ENCODE data around the gene ADARB1.

Gene ADARB1

DNA sequence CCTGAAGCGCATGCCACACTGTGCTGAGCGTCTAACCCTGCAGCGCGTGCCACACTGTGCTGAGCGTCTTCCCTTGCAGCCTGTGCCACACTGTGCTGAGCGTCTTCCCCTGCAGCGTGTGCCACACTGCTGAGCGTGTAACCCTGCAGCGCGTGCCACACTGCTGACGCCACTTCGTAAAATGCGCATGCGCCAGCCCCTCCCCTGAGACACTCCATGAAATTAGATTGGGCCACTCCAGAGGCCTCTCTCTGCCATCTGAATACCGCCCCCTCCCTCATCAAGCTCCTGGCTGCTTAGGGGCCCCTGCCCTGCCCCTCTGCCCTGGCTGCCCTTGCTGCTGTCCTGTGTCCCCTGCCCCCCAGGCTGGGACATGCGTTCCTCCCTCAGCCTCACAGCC is 128.5 kb downstream of the ADARB1 start:
- Histone ChIP-seq H2AFZ (ENCODE audit: low read depth, low read length, severe bottlenecking) (no peak overlapping the region), H3K4me3 (ENCODE audit: insufficient read depth, low read length, poor library complexity, severe bottlenecking) (no peak overlapping the region), H3K9me3 (ENCODE audit: insufficient read depth, low read length) (no peaks in the 10 kb centered on the region), H3K4me2 (ENCODE audit: low read depth, low read length, poor library complexity, severe bottlenecking) (no peak overlapping the region), H4K20me1 (ENCODE audit: low read depth, low read length) (no peaks in the 10 kb centered on the region), H3K27ac (ENCODE audit: low read depth, low read length) (no peak overlapping the region), H3K9me2 (replicated peaks; ENCODE audit: insufficient read depth, low read length) (no peaks in the 10 kb centered on the region), H3K27me3 (ENCODE audit: low read length) (no peaks in the 10 kb centered on the region), H3F3A (ENCODE audit: insufficient read depth) (no peaks in the 10 kb centered on the region), H3K9ac (ENCODE audit: low read length) (no peak overlapping the region), H3K79me2 (ENCODE audit: insufficient read depth, low read length) (no peaks in the 10 kb centered on the region), H3K36me3 (ENCODE audit: low read length) (no peaks in the 10 kb centered on the region)
- no peak for TF ChIP-seq EZH2phosphoT487 (conservative IDR thresholded peaks at IDR 0.05; ENCODE audit: low read length)
- TF ChIP-seq, protein P1, sequence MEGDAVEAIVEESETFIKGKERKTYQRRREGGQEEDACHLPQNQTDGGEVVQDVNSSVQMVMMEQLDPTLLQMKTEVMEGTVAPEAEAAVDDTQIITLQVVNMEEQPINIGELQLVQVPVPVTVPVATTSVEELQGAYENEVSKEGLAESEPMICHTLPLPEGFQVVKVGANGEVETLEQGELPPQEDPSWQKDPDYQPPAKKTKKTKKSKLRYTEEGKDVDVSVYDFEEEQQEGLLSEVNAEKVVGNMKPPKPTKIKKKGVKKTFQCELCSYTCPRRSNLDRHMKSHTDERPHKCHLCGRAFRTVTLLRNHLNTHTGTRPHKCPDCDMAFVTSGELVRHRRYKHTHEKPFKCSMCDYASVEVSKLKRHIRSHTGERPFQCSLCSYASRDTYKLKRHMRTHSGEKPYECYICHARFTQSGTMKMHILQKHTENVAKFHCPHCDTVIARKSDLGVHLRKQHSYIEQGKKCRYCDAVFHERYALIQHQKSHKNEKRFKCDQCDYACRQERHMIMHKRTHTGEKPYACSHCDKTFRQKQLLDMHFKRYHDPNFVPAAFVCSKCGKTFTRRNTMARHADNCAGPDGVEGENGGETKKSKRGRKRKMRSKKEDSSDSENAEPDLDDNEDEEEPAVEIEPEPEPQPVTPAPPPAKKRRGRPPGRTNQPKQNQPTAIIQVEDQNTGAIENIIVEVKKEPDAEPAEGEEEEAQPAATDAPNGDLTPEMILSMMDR (IDR thresholded peaks at IDR 0.05; ENCODE audit: insufficient read depth, low read length, poor library complexity, severe bottlenecking), result no peak

DNA sequence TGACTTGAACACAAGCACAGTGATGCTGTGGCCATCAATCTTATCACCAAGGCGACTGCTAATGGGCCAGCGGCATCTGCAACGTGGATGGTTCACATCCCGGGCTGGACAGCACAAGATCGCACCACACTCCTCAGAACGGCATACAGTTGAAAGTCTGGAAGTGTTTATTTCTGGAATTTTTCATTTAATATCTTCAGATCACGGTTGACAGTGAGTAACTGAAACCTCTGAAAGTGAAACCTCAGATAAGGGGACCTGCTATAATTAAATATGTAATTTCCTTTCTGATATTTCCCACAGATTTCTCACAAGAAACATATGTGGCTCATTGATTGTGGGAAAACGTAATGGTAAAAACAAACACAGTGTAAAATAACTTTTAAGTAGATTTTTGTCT is 129.6 kb downstream of the ADARB1 start:
- TF ChIP-seq EZH2phosphoT487 (conservative IDR thresholded peaks at IDR 0.05; ENCODE audit: low read length), result no peak
- TF ChIP-seq, protein P1 (IDR thresholded peaks at IDR 0.05; ENCODE audit: insufficient read depth, low read length, poor library complexity, severe bottlenecking), result no peak
- no peak overlapping the region for H3K27ac ChIP-seq (ENCODE audit: low read depth, low read length)
- H2AFZ ChIP-seq (ENCODE audit: low read depth, low read length, severe bottlenecking), result no peak overlapping the region
- H3K36me3 ChIP-seq (ENCODE audit: low read length), result no peaks in the 10 kb centered on the region
- no peak overlapping the region for H3K9ac ChIP-seq (ENCODE audit: low read length)
- no peak overlapping the region for H3K4me2 ChIP-seq (ENCODE audit: low read depth, low read length, poor library complexity, severe bottlenecking)
- no peaks in the 10 kb centered on the region for H3K9me3 ChIP-seq (ENCODE audit: insufficient read depth, low read length)
- no peak overlapping the region for H3K4me3 ChIP-seq (ENCODE audit: insufficient read depth, low read length, poor library complexity, severe bottlenecking)
- H3K9me2 ChIP-seq (replicated peaks; ENCODE audit: insufficient read depth, low read length), result no peaks in the 10 kb centered on the region
- no peaks in the 10 kb centered on the region for H4K20me1 ChIP-seq (ENCODE audit: low read depth, low read length)
- no peaks in the 10 kb centered on the region for H3K79me2 ChIP-seq (ENCODE audit: insufficient read depth, low read length)
- H3K27me3 ChIP-seq (ENCODE audit: low read length), result no peaks in the 10 kb centered on the region
- H3F3A ChIP-seq (ENCODE audit: insufficient read depth), result no peaks in the 10 kb centered on the region

DNA sequence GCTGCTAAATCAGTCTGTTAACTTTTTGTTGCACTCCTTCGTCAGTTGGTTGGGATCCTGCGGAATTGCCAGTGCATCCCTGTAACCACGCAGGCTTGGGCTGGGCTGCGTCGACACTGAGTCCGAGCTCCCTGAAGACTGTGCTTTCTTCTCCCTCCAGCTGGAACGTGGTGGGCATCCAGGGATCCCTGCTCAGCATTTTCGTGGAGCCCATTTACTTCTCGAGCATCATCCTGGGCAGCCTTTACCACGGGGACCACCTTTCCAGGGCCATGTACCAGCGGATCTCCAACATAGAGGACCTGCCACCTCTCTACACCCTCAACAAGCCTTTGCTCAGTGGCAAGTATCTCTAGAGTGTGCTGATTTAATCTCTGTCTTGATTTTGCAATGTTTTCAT is 130.0 kb downstream of the ADARB1 start:
- Histone ChIP-seq H4K20me1 (ENCODE audit: low read depth, low read length) (no peaks in the 10 kb centered on the region), H3K36me3 (ENCODE audit: low read length) (no peaks in the 10 kb centered on the region), H3K4me2 (ENCODE audit: low read depth, low read length, poor library complexity, severe bottlenecking) (no peak overlapping the region), H3K79me2 (ENCODE audit: insufficient read depth, low read length) (no peaks in the 10 kb centered on the region), H3K27me3 (ENCODE audit: low read length) (no peaks in the 10 kb centered on the region), H3K9me3 (ENCODE audit: insufficient read depth, low read length) (no peaks in the 10 kb centered on the region), H3K4me3 (ENCODE audit: insufficient read depth, low read length, poor library complexity, severe bottlenecking) (no peak overlapping the region), H3F3A (ENCODE audit: insufficient read depth) (no peaks in the 10 kb centered on the region), H2AFZ (ENCODE audit: low read depth, low read length, severe bottlenecking) (no peak overlapping the region), H3K27ac (ENCODE audit: low read depth, low read length) (no peak overlapping the region), H3K9ac (ENCODE audit: low read length) (no peak overlapping the region), H3K9me2 (replicated peaks; ENCODE audit: insufficient read depth, low read length) (no peaks in the 10 kb centered on the region)
- no peak for TF ChIP-seq EZH2phosphoT487 (conservative IDR thresholded peaks at IDR 0.05; ENCODE audit: low read length)
- TF ChIP-seq, protein P1 (IDR thresholded peaks at IDR 0.05; ENCODE audit: insufficient read depth, low read length, poor library complexity, severe bottlenecking), result no peak

Data from SU-DHL-6 (cell line).